Upper lobe of left lung (tissue), 6 donors: Measurements from ENCODE around the gene S100A12. TPM values are rescaled to one million over a fixed set of nuclear protein-coding genes. Genes with fewer than 3 reads are reported as not detected.

Source experiments
- ATAC-seq, 2 donors: fragments of 200-7000 bp; cut with Tn5 transposase; one replicate each; pipeline ENCODE4 v1.9.1; 2022; ENCODE audit warnings: mild to moderate bottlenecking in 2 of 2, moderate library complexity in 2 of 2; ENCODE audit not compliant: low FRiP score in 2 of 2
- DNase-seq, 2 donors: peaks; one replicate each; pipeline ENCODE4 v3.0.0-alpha.2; 2019 to 2020
- H3K27ac ChIP-seq, 4 donors: fragments of 200-600 bp; sonication (generic); one replicate each; pipeline ENCODE4 v1.5.1; 2016 to 2019
- H3K27me3 ChIP-seq, 4 donors: fragments of 200-600 bp; sonication (generic); one replicate each; pipeline ENCODE4 v1.5.1; 2017 to 2019
- H3K36me3 ChIP-seq, 4 donors: fragments of 200-600 bp; sonication (generic); one replicate each; pipeline ENCODE4 v1.5.1; 2016 to 2019
- H3K4me1 ChIP-seq, 4 donors: fragments of 200-600 bp; sonication (generic); one replicate each; pipeline ENCODE4 v1.5.1; 2018 to 2019
- H3K4me3 ChIP-seq, 4 donors: fragments of 200-600 bp; sonication (generic); one replicate each; pipeline ENCODE4 v1.5.1; 2017 to 2019; ENCODE audit warnings: mild to moderate bottlenecking in 2 of 4, moderate library complexity in 1 of 4
- H3K9me3 ChIP-seq, 4 donors: fragments of 200-600 bp; sonication (generic); one replicate each; pipeline ENCODE4 v1.5.1; 2018 to 2019
- CTCF ChIP-seq, 6 experiments: fragments of 450-650 bp in 4 of 6; fragments of 200-600 bp in 2 of 6; sonication (generic) in 2 of 6; IDR thresholded peaks; one replicate each; pipeline ENCODE4 v1.5.1; 2016 to 2019; ENCODE audit warnings: antibody characterized with exemption in 6 of 6
- EP300 ChIP-seq, 4 donors: sonication (generic); formaldehyde crosslinking; IDR thresholded peaks; one replicate each; pipeline ENCODE4 v1.5.1; 2017; ENCODE audit warnings: antibody characterized with exemption in 4 of 4, control low read depth in 2 of 4
- POLR2A ChIP-seq, 4 donors: fragments of 450-650 bp; IDR thresholded peaks; one replicate each; pipeline ENCODE4 v1.5.1; 2016 to 2017; ENCODE audit warnings: antibody characterized with exemption in 4 of 4, mild to moderate bottlenecking in 2 of 4
- POLR2AphosphoS5 ChIP-seq, 2 donors: sonication (generic); formaldehyde crosslinking; IDR thresholded peaks; one replicate each; pipeline ENCODE4 v1.5.1; 2017; ENCODE audit warnings: antibody characterized with exemption in 2 of 2
- WGBS, 2 donors: methylation state at CpG; one replicate each; pipeline ENCODE4 v1.1.5; 2017 to 2018; 5-methylcytosine and 5-hydroxymethylcytosine counted together
- total RNA-seq, 6 donors: library from RNA; depleted of rRNA in 4 of 6; stranded (reverse); fragments of >200 nt in 4 of 6; gene quantifications; one replicate each; pipeline versions ENCODE4 v1.1.0 to v1.2.1, GENCODE V29; 2016 to 2021
- donor health status: DM: no; HTN: no; CAD: no; lungs with moderate emphysema.
- donor health status: DM: no; HTN: yes; CAD: no; lungs with severe emphysema.

Gene S100A12
- total RNA-seq, 6 donors from 2014 or later, result 5.2 to 75.7 (median 32.1) TPM

DNA sequence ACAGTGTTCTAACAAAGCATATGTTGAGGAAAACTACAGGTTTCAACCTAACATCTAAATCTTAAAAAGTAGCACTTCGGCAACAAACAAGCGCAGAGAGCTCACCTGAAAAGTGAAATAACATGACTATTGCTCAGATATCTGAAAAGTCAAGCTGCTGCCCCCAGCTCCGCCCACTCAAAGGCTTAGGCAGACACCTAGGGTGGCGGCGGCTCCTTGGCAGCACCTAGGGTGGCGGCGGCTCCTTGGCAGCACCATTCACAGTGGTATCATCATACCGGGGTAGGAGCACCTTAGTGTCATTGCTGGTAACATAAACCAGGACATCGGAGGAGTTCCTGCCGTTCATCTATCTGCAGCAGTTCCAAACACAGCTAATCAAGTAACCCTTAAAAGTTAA lies 4.2 kb upstream of the S100A12 start:
- H3K4me1 ChIP-seq, result peaks cover 0 to 11% (median 5%) of the 10 kb centered on the region in 4 donors
- H3K9me3 ChIP-seq, result peaks cover 0 to 14% (median 4%) of the 10 kb centered on the region in 4 donors
- H3K27me3 ChIP-seq, result no peaks in the 10 kb centered on the region
- DNase-seq (no peak), ATAC-seq (no peak)
- TF ChIP-seq EP300 (IDR thresholded peaks at IDR 0.05) (no peak), POLR2A (IDR thresholded peaks at IDR 0.05) (no peak), CTCF (IDR thresholded peaks at IDR 0.05) (no peak), POLR2AphosphoS5 (IDR thresholded peaks at IDR 0.05) (no peak)
- WGBS, 2 donors, result 88 to 92% methylated on average over 7 to 10 of the region's 10 CpGs
- H3K36me3 ChIP-seq, result no peaks in the 10 kb centered on the region
- no peak overlapping the region for H3K4me3 ChIP-seq
- H3K27ac ChIP-seq, result no peak overlapping the region

DNA sequence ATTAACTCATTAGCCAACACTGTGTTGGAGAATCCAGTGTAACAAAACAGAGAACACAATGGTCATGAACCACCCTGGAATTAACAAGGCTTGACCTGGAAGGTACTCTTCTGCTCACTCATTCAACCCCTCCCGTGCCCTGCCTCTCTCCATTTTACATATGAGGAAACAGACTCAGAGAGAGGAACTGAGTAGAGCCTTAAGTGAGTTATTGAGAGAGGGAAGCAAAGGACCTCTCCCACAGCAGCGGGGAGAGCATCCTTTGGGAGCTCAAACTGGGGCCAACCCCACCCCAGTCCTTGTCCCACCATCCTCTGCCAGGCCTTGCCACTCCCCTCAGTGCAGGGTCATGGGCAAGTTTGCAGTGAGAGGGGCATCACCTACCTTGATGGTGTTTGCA lies 1.4 kb downstream of the S100A12 start:
- no peaks in the 10 kb centered on the region for H3K27me3 ChIP-seq
- peak overlapping the region in 3 of 4 donors; percentile 43 to 81 (median 47) for H3K27ac ChIP-seq
- DNase-seq (peak in 1 of 2 donors; percentile 55), ATAC-seq (peak in 1 of 2 donors; percentile 54)
- H3K4me1 ChIP-seq, result peaks cover 0 to 11% (median 5%) of the 10 kb centered on the region in 4 donors
- 53 to 57% methylated on average over 2 of the region's 2 CpGs for WGBS, 2 donors
- no peaks in the 10 kb centered on the region for H3K36me3 ChIP-seq
- no peak overlapping the region for H3K4me3 ChIP-seq
- TF ChIP-seq POLR2AphosphoS5 (IDR thresholded peaks at IDR 0.05), result no peak
- no peak for TF ChIP-seq EP300 (IDR thresholded peaks at IDR 0.05)
- TF ChIP-seq CTCF (IDR thresholded peaks at IDR 0.05), result no peak
- TF ChIP-seq POLR2A (IDR thresholded peaks at IDR 0.05), result no peak
- no peaks in the 10 kb centered on the region for H3K9me3 ChIP-seq

GRCh38 chr1:153372571-153372970 lies 2.9 kb downstream of the S100A12 start:
- TF ChIP-seq POLR2A (IDR thresholded peaks at IDR 0.05) (no peak), EP300 (IDR thresholded peaks at IDR 0.05) (no peak), POLR2AphosphoS5 (IDR thresholded peaks at IDR 0.05) (no peak), CTCF (IDR thresholded peaks at IDR 0.05) (no peak)
- Histone ChIP-seq H3K27ac (no peak overlapping the region), H3K9me3 (no peaks in the 10 kb centered on the region), H3K4me1 (peaks cover 0 to 13% (median 9%) of the 10 kb centered on the region in 4 donors), H3K36me3 (no peaks in the 10 kb centered on the region), H3K27me3 (no peaks in the 10 kb centered on the region), H3K4me3 (no peak overlapping the region)
- DNase-seq (no peak), ATAC-seq (no peak)
- 91 to 94% methylated on average over 2 of the region's 2 CpGs for WGBS, 2 donors

DNA sequence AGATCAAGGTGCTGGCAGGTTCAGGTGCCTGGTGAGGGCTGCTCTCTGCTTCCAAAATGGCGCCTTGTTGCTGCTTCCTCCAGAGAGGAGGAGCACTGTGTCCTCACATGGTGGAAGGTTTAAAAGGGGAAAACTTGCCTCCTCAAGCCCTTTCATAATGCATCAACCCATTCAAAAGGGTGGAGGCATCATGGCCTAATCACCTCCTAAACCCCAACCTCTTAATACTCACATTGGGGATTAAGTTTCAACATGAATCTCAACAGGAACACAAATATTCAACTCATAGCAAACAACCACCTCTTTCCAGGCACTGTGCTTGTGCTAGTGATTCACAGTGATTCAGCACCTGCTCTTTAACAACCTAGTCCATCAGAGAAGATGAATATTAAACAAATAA lies 4.2 kb downstream of the S100A12 start:
- no peaks in the 10 kb centered on the region for H3K36me3 ChIP-seq
- ATAC-seq (no peak), DNase-seq (no peak)
- peak overlapping the region in 1 of 4 donors; percentile 54 for H3K27ac ChIP-seq
- peaks cover 0 to 18% (median 9%) of the 10 kb centered on the region in 4 donors for H3K4me1 ChIP-seq
- no peaks in the 10 kb centered on the region for H3K9me3 ChIP-seq
- H3K27me3 ChIP-seq, result no peaks in the 10 kb centered on the region
- TF ChIP-seq POLR2AphosphoS5 (IDR thresholded peaks at IDR 0.05), result no peak
- TF ChIP-seq CTCF (IDR thresholded peaks at IDR 0.05), result no peak
- TF ChIP-seq POLR2A (IDR thresholded peaks at IDR 0.05), result no peak
- TF ChIP-seq EP300 (IDR thresholded peaks at IDR 0.05), result no peak
- no peak overlapping the region for H3K4me3 ChIP-seq
- WGBS, 2 donors, result 71 to 88% methylated on average over 1 of the region's 1 CpG

- DNase-seq (no peak), ATAC-seq (no peak)
- TF ChIP-seq CTCF (IDR thresholded peaks at IDR 0.05), result no peak
- no peak for TF ChIP-seq POLR2A (IDR thresholded peaks at IDR 0.05)
- TF ChIP-seq EP300 (IDR thresholded peaks at IDR 0.05), result no peak
- TF ChIP-seq POLR2AphosphoS5 (IDR thresholded peaks at IDR 0.05), result no peak
- H3K4me3 ChIP-seq, result no peak overlapping the region
- 70 to 74% methylated on average over 3 of the region's 3 CpGs for WGBS, 2 donors
- no peaks in the 10 kb centered on the region for H3K27me3 ChIP-seq
- H3K4me1 ChIP-seq, result peaks cover 0 to 9% (median 6%) of the 10 kb centered on the region in 4 donors
- no peaks in the 10 kb centered on the region for H3K9me3 ChIP-seq
- H3K36me3 ChIP-seq, result no peaks in the 10 kb centered on the region
- H3K27ac ChIP-seq, result no peak overlapping the region
Measured at GRCh38 chr1:153370146-153370545, 5.3 kb downstream of the S100A12 start.
